ENCODE data around the gene ARHGAP32.

Gene ARHGAP32

GRCh38 chr11:128936606-128937251 is 255.4 kb downstream of the ARHGAP32 start:
- no peaks in the 10 kb centered on the region for H3K4me1 ChIP-seq
- no peaks in the 10 kb centered on the region for H3K27me3 ChIP-seq
- H3K4me3 ChIP-seq (ENCODE audit: low read depth, low read length) = no peak overlapping the region
- DNase-seq = peak; percentile 30
- no peaks in the 10 kb centered on the region for H3K36me3 ChIP-seq
- no peaks in the 10 kb centered on the region for H3K9me3 ChIP-seq
- TF ChIP-seq, protein P1, sequence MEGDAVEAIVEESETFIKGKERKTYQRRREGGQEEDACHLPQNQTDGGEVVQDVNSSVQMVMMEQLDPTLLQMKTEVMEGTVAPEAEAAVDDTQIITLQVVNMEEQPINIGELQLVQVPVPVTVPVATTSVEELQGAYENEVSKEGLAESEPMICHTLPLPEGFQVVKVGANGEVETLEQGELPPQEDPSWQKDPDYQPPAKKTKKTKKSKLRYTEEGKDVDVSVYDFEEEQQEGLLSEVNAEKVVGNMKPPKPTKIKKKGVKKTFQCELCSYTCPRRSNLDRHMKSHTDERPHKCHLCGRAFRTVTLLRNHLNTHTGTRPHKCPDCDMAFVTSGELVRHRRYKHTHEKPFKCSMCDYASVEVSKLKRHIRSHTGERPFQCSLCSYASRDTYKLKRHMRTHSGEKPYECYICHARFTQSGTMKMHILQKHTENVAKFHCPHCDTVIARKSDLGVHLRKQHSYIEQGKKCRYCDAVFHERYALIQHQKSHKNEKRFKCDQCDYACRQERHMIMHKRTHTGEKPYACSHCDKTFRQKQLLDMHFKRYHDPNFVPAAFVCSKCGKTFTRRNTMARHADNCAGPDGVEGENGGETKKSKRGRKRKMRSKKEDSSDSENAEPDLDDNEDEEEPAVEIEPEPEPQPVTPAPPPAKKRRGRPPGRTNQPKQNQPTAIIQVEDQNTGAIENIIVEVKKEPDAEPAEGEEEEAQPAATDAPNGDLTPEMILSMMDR (IDR thresholded peaks at IDR 0.05; ENCODE audit: low read depth, low read length) = no peak

DNA sequence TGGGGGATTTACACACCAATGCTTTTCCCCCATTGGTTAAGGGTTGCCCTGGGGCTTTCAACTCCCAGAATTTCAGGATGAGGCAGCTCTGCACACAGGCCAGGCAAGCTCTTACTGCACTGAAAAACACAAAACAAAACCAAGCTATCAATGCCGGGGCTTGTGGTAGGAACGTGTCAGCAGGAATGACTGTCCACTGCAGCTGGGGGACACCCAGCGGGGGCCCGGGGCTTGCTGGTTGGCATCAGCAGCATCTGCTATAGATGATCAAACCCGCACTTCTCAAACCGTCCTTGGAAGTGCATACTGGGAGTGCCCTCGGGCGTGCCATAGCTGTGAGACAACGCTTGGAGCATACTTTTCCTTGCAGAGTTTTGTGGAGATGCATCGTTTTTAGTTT is 257.2 kb downstream of the ARHGAP32 start:
- H3K4me3 ChIP-seq (ENCODE audit: low read depth, low read length) = no peak overlapping the region
- DNase-seq = no peak
- H3K27me3 ChIP-seq = no peaks in the 10 kb centered on the region
- H3K4me1 ChIP-seq = no peaks in the 10 kb centered on the region
- TF ChIP-seq, protein P1 (IDR thresholded peaks at IDR 0.05; ENCODE audit: low read depth, low read length) = no peak
- H3K36me3 ChIP-seq = no peaks in the 10 kb centered on the region
- no peaks in the 10 kb centered on the region for H3K9me3 ChIP-seq

GRCh38 chr11:128934351-128934750 is 257.8 kb downstream of the ARHGAP32 start:
- Histone ChIP-seq H3K4me1 (no peaks in the 10 kb centered on the region), H3K27me3 (no peaks in the 10 kb centered on the region), H3K36me3 (no peaks in the 10 kb centered on the region), H3K9me3 (no peaks in the 10 kb centered on the region), H3K4me3 (ENCODE audit: low read depth, low read length) (no peak overlapping the region)
- DNase-seq = no peak
- TF ChIP-seq, protein P1 (IDR thresholded peaks at IDR 0.05; ENCODE audit: low read depth, low read length) = no peak

DNA sequence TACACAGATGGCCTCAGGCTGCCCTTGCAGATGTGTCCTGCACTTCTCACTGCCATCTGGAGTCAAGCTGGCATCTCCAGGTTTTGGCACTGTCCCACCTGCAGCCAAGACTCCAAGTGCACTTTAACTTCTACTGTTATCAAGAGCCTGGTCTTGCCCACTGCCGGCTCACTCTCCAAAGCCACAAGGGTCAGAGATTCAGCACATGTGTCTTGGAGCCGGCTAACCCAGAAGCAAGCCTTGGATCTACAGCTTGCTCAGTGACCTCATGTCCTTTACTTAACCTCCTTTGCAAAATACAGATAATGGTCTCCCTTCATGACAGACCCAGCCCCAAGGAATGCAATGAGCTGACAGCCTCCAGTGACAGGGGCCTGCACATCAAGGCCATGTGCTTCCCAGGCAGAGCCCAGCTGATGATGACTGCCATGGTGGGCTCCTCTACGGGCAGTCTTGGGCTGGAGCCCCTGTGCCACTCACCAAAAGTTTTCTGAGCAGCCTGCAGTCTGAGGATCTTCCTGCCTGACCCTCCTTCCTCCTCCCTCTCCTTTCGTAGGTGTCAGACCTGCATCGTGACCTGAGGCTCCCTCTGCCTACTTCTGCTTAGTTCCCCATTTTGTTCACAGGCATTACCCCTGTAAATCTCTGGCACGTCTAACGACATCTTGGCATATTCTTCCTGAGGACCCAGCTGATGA is 258.5 kb downstream of the ARHGAP32 start:
- no peaks in the 10 kb centered on the region for H3K36me3 ChIP-seq
- no peaks in the 10 kb centered on the region for H3K9me3 ChIP-seq
- TF ChIP-seq, protein P1 (IDR thresholded peaks at IDR 0.05; ENCODE audit: low read depth, low read length) = no peak
- no peaks in the 10 kb centered on the region for H3K27me3 ChIP-seq
- no peaks in the 10 kb centered on the region for H3K4me1 ChIP-seq
- no peak for DNase-seq
- H3K4me3 ChIP-seq (ENCODE audit: low read depth, low read length) = no peak overlapping the region

DNA sequence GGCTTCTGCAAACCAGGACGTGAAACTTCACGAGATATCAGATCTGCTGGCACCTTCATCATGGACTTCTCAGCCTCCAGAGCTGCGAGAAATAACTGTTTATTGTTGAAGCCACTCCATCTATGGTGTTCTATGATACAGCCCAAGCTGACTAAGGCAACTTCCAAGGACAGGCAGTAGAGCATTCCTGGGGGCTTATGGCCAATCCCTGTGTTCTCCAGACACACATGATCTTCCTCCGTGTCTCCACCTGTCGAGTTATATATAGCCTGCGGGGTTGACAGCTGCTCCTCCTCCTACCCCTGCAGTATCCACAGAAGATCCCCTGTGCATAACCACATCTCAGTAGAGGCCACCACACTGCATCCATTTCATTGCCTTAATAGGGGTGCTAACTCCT is 260.5 kb downstream of the ARHGAP32 start:
- Histone ChIP-seq H3K9me3 (no peaks in the 10 kb centered on the region), H3K4me3 (ENCODE audit: low read depth, low read length) (no peak overlapping the region), H3K4me1 (no peaks in the 10 kb centered on the region), H3K27me3 (no peaks in the 10 kb centered on the region), H3K36me3 (no peaks in the 10 kb centered on the region)
- no peak for DNase-seq
- TF ChIP-seq, protein P1 (IDR thresholded peaks at IDR 0.05; ENCODE audit: low read depth, low read length) = no peak

GRCh38 chr11:128931066-128931465 is 261.1 kb downstream of the ARHGAP32 start:
- DNase-seq = no peak
- H3K9me3 ChIP-seq = no peaks in the 10 kb centered on the region
- H3K4me3 ChIP-seq (ENCODE audit: low read depth, low read length) = no peak overlapping the region
- no peaks in the 10 kb centered on the region for H3K4me1 ChIP-seq
- TF ChIP-seq, protein P1 (IDR thresholded peaks at IDR 0.05; ENCODE audit: low read depth, low read length) = no peak
- H3K27me3 ChIP-seq = no peaks in the 10 kb centered on the region
- H3K36me3 ChIP-seq = no peaks in the 10 kb centered on the region

Measured in BE2C (cell line).